Stomach (tissue), 9 donors: Measurements from ENCODE around the gene SNX33. TPM values are rescaled to one million over a fixed set of nuclear protein-coding genes. Genes with fewer than 3 reads are reported as not detected.
"Not testable (repeated sequence)": the region's sequence is repeated elsewhere in the genome, so short reads cannot be mapped to it uniquely, and the experiment has no call there.

Experiments used
- DNase-seq, 2 donors: peaks; one replicate each; pipeline versions ENCODE4 v3.0.0 to v3.0.0-alpha.2; 2013 to 2019
- H3K27ac ChIP-seq, 5 donors: fragments of 200-600 bp in 4 of 5; sonication (generic) in 4 of 5; one replicate each; pipeline ENCODE4 v1.5.1; 2013 to 2019; ENCODE audit warnings: mild to moderate bottlenecking in 1 of 5, moderate library complexity in 1 of 5
- H3K27me3 ChIP-seq, 3 donors: fragments of 200-600 bp; sonication (generic); one replicate each; pipeline ENCODE4 v1.5.1; 2017 to 2019; ENCODE audit warnings: mixed run types in 1 of 3
- H3K36me3 ChIP-seq, 4 donors: fragments of 200-600 bp; sonication (generic); 1 replicate in 3 of 4; 2 replicates in 1 of 4; pipeline ENCODE4 v1.5.1; 2016 to 2019
- H3K4me1 ChIP-seq, 4 donors: fragments of 200-600 bp; sonication (generic); one replicate each; pipeline ENCODE4 v1.5.1; 2016 to 2019
- H3K4me3 ChIP-seq, 4 donors: fragments of 200-600 bp; sonication (generic) in 3 of 4; one replicate each; pipeline ENCODE4 v1.5.1; 2016 to 2019; ENCODE audit warnings: mild to moderate bottlenecking in 1 of 4
- H3K9me3 ChIP-seq, 4 donors: fragments of 200-600 bp; sonication (generic); one replicate each; pipeline ENCODE4 v1.5.1; 2016 to 2019
- CTCF ChIP-seq, 7 experiments: fragments of 450-650 bp in 4 of 7; fragments of 200-600 bp in 3 of 7; sonication (generic) in 3 of 7; IDR thresholded peaks; one replicate each; pipeline ENCODE4 v1.5.1; 2016 to 2019; ENCODE audit warnings: antibody characterized with exemption in 7 of 7, control low read depth in 2 of 7, mild to moderate bottlenecking in 1 of 7
- EP300 ChIP-seq: sonication (generic); formaldehyde crosslinking; IDR thresholded peaks from one replicate; pipeline ENCODE4 v1.6.1; 2017; ENCODE audit warnings: antibody characterized with exemption
- POLR2A ChIP-seq, 4 donors: fragments of 450-650 bp; IDR thresholded peaks; one replicate each; pipeline ENCODE4 v1.6.1; 2016; ENCODE audit warnings: antibody characterized with exemption in 4 of 4, control low read depth in 2 of 4, mild to moderate bottlenecking in 1 of 4, moderate library complexity in 1 of 4
- POLR2AphosphoS5 ChIP-seq, 3 donors: sonication (generic); formaldehyde crosslinking; IDR thresholded peaks; one replicate each; pipeline ENCODE4 v1.6.1; 2016; ENCODE audit warnings: antibody characterized with exemption in 3 of 3
- WGBS, 5 donors: extraction: QIAGEN DNeasy Blood & Tissue Kit in 3 of 5; methylation state at CpG; one replicate each; pipeline versions ENCODE4 v1.1.5 to v1.1.7; 2013 to 2018; 5-methylcytosine and 5-hydroxymethylcytosine counted together
- intact Hi-C: fragments of 100-400 bp; cut with DNase I; formaldehyde crosslinking; loops from one replicate; pipeline ENCODE4 v1.15.1; 2023; ENCODE audit warnings: low total_unique reads
- polyA plus RNA-seq, 3 donors: library from polyadenylated mRNA; stranded (reverse); fragments of 200-250 nt; gene quantifications; one replicate each; pipeline ENCODE4 v1.2.3, GENCODE V29; 2013
- total RNA-seq, 5 donors: library from RNA; depleted of rRNA; stranded (reverse); fragments of >200 nt; gene quantifications; one replicate each; pipeline versions ENCODE4 v1.1.0 to v1.2.3, GENCODE V29; 2014 to 2016
- donor health status: healthy with polysubstance abuse.
- donor health status: Bipolar disorder and iron deficiency.
- donor health status: healthy.

The SNX33 gene
- total and polyA plus RNA-seq, 8 donors: 11.0 to 36.8 (median 16.1) TPM

DNA sequence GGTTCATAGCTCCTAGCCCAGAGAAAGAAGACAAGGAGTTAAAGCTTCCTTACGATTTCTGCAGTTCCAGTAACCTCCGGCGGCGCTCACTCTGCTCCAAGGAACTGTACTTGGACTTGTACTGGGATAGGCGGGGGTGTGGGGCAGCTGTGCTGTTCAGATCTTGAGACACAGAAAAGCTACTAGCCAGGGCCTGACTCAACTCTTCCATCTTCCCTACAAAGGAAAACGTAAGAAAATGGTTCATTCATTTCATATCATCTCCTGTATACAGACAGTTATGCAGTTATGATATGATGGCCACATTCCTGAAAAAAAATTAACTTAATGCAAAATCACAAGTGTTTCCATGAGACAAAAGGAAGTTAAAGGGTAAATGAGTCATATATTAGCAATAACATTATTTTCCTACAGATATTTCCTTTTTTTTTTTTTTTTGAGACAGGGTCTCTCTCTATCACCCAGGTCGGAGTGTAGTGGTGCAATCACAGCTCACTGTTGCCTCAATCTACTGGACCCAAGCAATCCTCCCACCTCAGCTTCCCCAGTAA lies 26.8 kb upstream of the SNX33 start:
- peaks cover 32 to 43% (median 42%) of the 10 kb centered on the region in 4 donors for H3K36me3 ChIP-seq
- WGBS, 5 donors: 13 to 31% (median 18%) methylated on average over 7 of the region's 7 CpGs
- intact Hi-C loops: no loop called here
- peak overlapping the region in 3 of 4 donors; percentile 4 to 15 (median 5) for H3K4me3 ChIP-seq
- peak; percentile 77 to 88 for DNase-seq
- H3K27me3 ChIP-seq: no peaks in the 10 kb centered on the region
- TF ChIP-seq POLR2AphosphoS5 (IDR thresholded peaks at IDR 0.05) (peak in 2 of 3 donors; percentile 18 to 62), CTCF (IDR thresholded peaks at IDR 0.05) (peak in 4 of 7 experiments; percentile 9 to 42 (median 24)), EP300 (no peak), POLR2A (IDR thresholded peaks at IDR 0.05) (no peak)
- H3K4me1 ChIP-seq: peaks cover 17 to 50% (median 33%) of the 10 kb centered on the region in 4 donors
- peak overlapping the region; percentile 65 to 86 (median 79) for H3K27ac ChIP-seq
- H3K9me3 ChIP-seq: no peaks in the 10 kb centered on the region

GRCh38 chr15:75622505-75622904 lies 25.2 kb upstream of the SNX33 start:
- WGBS, 5 donors: 58 to 65% (median 61%) methylated on average over 2 of the region's 2 CpGs
- no peak for DNase-seq
- no peaks in the 10 kb centered on the region for H3K27me3 ChIP-seq
- peaks cover 16 to 27% (median 26%) of the 10 kb centered on the region in 4 donors for H3K36me3 ChIP-seq
- TF ChIP-seq POLR2A (IDR thresholded peaks at IDR 0.05): no peak
- TF ChIP-seq CTCF (IDR thresholded peaks at IDR 0.05): no peak
- TF ChIP-seq POLR2AphosphoS5 (IDR thresholded peaks at IDR 0.05): no peak
- TF ChIP-seq EP300: no peak
- H3K4me3 ChIP-seq: no peak overlapping the region
- H3K9me3 ChIP-seq: no peaks in the 10 kb centered on the region
- H3K27ac ChIP-seq: peak overlapping the region in 3 of 5 donors; percentile 79 to 86 (median 80)
- peaks cover 25 to 58% (median 46%) of the 10 kb centered on the region in 4 donors for H3K4me1 ChIP-seq
- intact Hi-C loops: no loop called here

DNA sequence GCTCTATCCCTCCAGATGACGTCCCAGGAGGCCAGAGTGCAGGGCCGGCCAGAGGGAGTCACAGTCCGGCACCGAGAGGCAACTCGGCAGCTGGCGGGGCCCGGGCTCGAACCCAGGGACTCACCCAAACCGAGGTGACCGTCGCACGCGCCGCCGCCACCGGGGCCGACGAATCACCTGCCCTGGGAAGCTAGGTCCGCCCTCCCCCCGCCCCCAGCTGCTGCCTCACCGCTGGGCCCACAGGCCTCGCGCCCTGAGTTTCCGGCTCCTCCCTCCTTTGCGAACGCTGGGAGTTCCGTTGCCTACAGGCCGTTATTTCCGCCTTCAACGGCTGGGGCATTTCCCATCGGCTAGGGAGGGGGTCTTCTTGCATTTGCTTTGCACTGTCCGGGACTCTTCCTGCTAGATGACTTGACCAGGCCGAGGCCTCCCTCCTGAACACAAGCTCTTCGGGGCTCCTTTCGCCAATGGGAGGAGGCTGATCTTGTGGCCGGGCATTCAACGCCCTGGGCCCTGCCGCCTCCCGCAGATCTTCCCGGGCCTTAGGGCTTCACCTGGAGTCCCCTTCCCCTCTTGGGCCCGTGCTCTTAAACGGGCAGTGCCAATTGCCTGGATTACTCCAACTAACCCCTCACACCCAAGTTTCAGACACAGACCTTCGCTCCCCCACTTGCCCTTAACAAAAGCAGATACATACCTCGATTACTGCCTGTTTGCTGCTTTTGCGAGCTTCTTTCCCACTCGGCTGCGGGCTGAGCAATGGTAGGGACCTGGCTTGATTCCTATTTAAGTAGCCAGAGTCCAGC lies 22.0 kb upstream of the SNX33 start, which contains the start of gene SNUPN:
Gene SNUPN (minus strand): TSS at position 184 of the 806 bp plus-strand sequence. CDS start 4,674 bp downstream, outside the sequence.
- Histone ChIP-seq H3K27ac (peak within 1 kb of the TSS; percentile 92 to 96 (median 94)), H3K27me3 (no peaks in the 10 kb centered on the region), H3K36me3 (no peaks in the 10 kb centered on the region), H3K4me1 (peaks cover 18 to 42% (median 35%) of the 10 kb centered on the region in 4 donors), H3K4me3 (peak within 1 kb of the TSS; percentile 80 to 92 (median 88)), H3K9me3 (no peaks in the 10 kb centered on the region)
- peak in 1 of 7 experiments; percentile 21 for TF ChIP-seq CTCF (IDR thresholded peaks at IDR 0.05)
- peak; percentile 74 to 92 (median 81) for TF ChIP-seq POLR2AphosphoS5 (IDR thresholded peaks at IDR 0.05)
- TF ChIP-seq POLR2A (IDR thresholded peaks at IDR 0.05): no peak
- TF ChIP-seq EP300: no peak
- DNase-seq: peak; percentile 95 to 98
- 0 to 1% (median 1%) methylated on average over 36 to 47 of the region's 47 CpGs for WGBS, 5 donors
- intact Hi-C loops: no loop called here

DNA sequence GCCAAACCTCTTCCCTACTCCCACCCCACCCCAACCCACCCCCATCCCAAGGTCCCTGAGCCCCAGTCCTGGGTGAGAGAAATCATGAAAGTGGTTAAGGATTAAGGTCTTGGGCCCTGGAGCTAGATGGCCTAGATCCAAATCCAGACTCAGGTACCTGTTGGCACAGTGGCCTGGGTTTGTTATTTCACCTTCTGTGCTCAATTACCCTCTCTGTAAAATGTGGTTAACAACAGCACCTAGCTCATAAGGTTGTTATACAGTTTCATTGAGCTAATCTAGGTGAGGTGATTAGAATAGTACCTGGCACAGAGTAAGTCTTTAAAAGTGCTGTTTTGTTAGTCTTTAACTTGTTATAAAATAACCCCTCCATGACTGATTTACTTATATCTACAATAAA lies 15.8 kb upstream of the SNX33 start:
- H3K4me3 ChIP-seq: no peak overlapping the region
- H3K27me3 ChIP-seq: no peaks in the 10 kb centered on the region
- no peak for TF ChIP-seq CTCF (IDR thresholded peaks at IDR 0.05)
- TF ChIP-seq POLR2A (IDR thresholded peaks at IDR 0.05): no peak
- no peak for TF ChIP-seq EP300
- no peak for TF ChIP-seq POLR2AphosphoS5 (IDR thresholded peaks at IDR 0.05)
- intact Hi-C loops: no loop called here
- no peak for DNase-seq
- peaks cover 0 to 27% (median 13%) of the 10 kb centered on the region in 4 donors for H3K4me1 ChIP-seq
- no peaks in the 10 kb centered on the region for H3K9me3 ChIP-seq
- H3K27ac ChIP-seq: no peak overlapping the region
- peaks cover 0 to 4% (median 0%) of the 10 kb centered on the region in 4 donors for H3K36me3 ChIP-seq

- 82 to 92% (median 84%) methylated on average over 7 of the region's 7 CpGs for WGBS, 5 donors
- Histone ChIP-seq H3K4me1 (peaks cover 11 to 38% (median 30%) of the 10 kb centered on the region in 4 donors), H3K36me3 (peaks cover 0 to 10% (median 0%) of the 10 kb centered on the region in 4 donors)
- DNase-seq, H3K27me3 ChIP-seq, H3K27ac ChIP-seq, intact Hi-C loops, H3K9me3 ChIP-seq, H3K4me3 ChIP-seq: not testable (repeated sequence)
These were observed 13.8 kb upstream of the SNX33 start for GRCh38 chr15:75633922-75634321.
